22Rv1 (cell line): Measurements from ENCODE around the gene MORN5.
A peak's percentile ranks its signal among the peaks of the same experiment; 100 is the strongest.

Source experiments
- H3K27ac ChIP-seq: fragments of 450-650 bp; 2 replicates; pipeline ENCODE4 v1.5.1; 2017
- ZFX ChIP-seq: fragments of 450-650 bp; IDR thresholded peaks from 2 replicates; pipeline ENCODE4 v1.6.1; 2017; ENCODE audit warnings: antibody characterized with exemption, borderline replicate concordance
- TF ChIP-seq, protein P1 (sequence below): fragments of 450-650 bp; IDR thresholded peaks from 2 replicates; pipeline ENCODE4 v1.5.1; 2017; ENCODE audit warnings: mild to moderate bottlenecking

Gene MORN5

DNA sequence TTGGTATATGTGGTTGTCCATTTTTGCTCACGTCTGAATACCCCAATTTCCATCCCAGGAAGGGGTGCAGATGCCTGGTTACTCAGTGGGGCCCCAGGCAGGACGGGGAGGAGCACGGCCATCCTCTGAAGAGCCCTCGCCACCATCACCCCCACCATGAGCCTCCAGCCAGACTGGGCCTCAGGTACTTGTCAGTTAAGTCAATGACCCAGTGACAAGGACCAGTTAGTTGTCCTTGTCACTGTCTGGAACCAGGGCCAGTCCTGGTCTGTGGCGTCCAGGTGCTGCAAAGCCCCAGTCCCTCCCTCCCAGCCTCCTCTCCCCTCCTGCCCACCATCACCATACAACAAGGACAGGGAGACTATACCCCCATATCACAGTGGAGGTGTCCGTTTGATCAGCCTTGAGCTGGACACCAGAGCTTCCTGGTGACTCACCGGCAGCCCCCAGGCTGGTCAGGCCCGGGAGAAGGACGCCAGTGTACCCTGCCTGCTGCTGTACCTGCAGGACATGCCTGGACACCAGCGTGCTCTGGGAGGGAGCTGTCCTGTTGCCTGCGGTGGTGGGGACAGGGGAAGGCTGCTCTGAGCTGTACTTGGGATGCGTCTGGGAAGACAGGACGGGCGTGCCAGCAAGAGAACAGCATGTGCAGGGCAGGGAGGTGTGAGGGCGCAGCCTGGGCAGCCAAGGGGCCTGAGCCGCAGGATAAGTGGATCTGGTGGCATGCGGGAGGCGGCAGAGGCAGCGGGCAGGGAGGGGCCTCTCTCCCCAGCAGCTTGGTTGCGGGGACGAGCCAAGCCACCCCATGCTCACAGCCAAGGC lies 34.0 kb upstream of the MORN5 start:
- TF ChIP-seq, protein P1, sequence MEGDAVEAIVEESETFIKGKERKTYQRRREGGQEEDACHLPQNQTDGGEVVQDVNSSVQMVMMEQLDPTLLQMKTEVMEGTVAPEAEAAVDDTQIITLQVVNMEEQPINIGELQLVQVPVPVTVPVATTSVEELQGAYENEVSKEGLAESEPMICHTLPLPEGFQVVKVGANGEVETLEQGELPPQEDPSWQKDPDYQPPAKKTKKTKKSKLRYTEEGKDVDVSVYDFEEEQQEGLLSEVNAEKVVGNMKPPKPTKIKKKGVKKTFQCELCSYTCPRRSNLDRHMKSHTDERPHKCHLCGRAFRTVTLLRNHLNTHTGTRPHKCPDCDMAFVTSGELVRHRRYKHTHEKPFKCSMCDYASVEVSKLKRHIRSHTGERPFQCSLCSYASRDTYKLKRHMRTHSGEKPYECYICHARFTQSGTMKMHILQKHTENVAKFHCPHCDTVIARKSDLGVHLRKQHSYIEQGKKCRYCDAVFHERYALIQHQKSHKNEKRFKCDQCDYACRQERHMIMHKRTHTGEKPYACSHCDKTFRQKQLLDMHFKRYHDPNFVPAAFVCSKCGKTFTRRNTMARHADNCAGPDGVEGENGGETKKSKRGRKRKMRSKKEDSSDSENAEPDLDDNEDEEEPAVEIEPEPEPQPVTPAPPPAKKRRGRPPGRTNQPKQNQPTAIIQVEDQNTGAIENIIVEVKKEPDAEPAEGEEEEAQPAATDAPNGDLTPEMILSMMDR: peak; percentile 64
- no peak for TF ChIP-seq ZFX
- H3K27ac ChIP-seq: no peak overlapping the region

DNA sequence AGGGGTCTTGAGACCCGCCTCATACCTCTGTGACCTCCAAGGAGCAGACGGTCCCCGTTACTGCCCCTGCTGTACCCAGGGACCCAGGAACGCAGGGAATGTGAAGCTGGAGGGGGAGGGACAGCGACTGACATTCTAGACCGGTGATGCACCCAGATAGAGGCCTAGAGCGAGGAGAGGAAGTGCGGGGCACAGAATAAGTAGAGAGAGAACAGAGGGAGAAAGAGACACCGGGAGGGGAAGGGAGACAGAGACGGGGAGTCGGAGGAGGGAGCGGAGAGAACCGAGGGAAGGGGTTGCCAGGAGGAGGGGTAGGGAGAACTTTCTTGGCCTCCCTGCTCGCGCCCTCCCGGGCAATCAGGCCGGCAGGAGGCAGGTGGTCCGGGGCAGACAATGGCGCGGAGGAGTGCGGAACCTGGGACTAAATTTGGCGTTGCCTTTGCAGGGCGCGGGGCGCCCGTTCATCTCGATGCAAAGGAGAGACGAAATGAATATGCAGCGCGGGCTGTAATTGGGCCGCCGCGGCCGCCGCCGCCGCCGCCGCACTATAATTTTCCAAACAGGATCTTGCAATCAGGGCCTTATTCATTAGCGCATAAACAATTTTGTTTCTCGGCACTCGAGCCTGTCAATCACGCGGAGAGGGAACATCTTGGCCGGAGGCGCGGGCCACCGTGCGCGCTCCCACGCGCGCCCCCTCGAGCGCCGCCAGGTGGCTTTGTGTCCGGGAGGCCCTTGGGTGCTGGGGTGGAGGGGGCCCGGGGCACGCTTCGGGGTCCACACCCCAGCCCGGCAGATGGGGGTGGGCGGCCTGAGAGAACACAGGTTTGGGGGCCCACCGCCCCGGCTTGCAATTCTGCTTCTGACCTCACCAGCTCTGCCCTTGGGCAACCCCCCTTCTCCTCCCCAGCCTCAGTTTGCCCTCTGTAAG lies 33.1 kb upstream of the MORN5 start:
- no peak overlapping the region for H3K27ac ChIP-seq
- TF ChIP-seq ZFX: no peak
- TF ChIP-seq, protein P1: peak; percentile 31

DNA sequence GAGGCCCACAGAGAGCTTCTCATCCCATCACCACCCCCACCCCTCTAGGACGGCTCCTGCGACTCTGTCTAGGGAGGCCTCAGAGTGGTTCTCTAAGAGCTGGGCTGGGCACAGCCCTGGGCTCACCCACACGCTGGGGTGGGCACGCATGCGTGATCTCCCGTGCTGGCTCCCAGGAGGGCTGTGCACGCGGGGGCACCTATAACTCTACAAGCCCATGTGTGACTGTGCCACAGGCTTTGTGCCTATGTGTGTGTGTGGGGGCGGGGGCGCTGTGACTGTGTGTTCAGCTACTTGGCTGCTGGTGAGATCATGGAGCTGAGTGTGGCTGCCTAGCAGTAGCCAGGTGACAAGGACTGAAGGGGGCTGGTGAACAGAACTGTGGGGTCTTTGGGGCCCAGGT lies 32.3 kb upstream of the MORN5 start:
- TF ChIP-seq, protein P1: no peak
- no peak for TF ChIP-seq ZFX
- H3K27ac ChIP-seq: no peak overlapping the region

DNA sequence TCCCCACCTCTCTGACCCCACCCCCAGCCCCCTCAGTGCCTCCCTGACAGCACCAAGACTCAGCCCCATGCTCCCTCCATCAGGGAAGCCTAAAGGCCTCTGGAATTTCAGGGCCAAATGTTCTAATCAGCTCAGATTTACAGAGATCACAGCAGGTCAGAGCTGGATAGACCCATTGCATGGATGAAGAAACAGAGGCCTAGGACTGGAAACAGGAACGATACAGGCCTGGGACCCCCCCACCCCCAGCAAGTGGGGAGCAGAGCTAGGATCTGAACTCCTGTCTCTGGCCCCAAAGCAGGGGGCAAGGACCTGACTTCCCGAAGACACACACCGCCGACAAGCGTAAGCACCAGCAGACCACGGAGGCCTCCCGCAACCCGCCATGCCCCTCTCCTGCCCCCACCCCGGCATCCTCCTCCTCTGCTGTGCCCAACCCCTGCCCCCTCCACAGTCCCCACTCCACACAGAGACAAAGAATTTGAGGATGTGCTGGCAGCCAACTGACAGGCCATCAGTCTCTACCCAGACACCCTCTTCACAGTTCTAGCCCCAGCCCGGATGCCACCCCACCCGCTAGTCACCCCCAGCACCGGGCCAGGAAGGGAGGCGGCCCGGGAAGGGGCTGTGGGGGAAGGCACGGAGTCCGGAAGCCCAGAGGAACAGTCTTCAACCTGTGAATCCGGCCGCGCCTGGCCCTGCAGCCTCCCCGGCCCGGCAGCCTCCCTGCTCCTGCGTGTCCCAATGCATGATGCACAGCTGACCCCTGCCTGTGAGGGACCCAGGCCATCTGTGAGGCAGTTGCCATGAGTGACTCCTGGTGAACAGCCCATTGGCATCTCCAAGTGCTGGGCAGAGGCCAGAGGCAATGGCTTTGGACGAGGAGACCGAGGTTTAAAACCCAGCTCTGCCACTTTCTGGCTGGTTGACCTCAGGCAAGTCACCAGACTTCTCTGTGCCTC lies 31.4 kb upstream of the MORN5 start:
- no peak overlapping the region for H3K27ac ChIP-seq
- TF ChIP-seq, protein P1: no peak
- no peak for TF ChIP-seq ZFX

DNA sequence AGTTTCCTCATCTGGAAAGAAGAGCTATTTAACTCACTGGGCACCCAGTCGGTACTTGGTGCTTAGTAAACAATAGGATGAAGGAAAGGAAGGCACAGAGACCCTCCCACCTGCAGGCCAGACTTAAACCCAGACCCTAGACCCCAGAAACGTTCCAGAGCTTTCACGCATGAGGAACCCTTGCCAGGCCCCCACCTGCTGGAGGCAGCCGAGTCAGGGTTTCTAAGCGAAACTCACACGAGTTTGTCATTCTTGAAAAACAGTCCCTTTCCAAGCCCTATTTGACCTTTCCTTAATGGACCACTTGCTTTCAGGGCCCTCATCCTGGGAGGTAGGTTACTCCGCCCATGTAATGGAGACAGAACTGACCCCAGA lies 30.8 kb upstream of the MORN5 start:
- no peak overlapping the region for H3K27ac ChIP-seq
- no peak for TF ChIP-seq ZFX
- TF ChIP-seq, protein P1: no peak

DNA sequence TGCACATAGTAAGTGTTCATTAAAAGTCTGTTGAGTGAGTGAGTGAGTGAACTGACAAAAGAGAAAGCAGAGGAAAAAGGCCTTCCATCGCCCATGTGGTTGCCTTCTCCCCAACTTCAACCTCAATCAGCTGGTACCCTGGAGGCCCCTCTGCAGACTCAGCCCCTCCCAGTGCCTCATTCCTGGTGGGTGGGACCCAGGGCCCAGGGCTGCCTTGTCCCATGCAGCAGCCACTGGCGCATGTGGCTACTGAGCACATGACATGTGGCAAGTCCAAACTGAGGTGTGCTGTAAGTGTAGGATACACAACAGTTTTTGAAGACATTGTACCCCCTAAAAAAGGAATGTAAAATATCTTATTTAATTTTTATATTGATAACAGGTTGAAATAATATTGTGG lies 29.7 kb upstream of the MORN5 start:
- TF ChIP-seq, protein P1: no peak
- no peak for TF ChIP-seq ZFX
- H3K27ac ChIP-seq: no peak overlapping the region
